ENCODE measurements around the gene DCLK2.

DNA sequence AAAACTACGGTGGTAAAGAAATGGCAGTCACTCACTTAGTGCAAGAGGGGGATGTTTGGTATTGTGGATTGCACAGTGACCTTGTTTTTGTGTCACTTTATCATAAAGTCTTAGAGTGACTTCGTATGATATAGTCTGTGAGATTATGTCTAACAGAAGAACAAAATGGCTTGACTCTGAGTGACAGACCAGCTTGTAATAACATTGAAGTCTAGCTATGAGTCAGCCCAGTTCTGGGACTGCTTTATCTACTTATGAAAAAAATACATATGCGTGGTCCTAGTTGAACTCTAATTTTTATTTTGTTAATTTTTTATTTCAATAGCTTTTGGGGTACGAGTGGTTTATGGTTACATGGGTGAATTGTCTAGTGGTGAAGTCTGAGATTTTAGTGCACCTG is 20.0 kb downstream of the DCLK2 start:
- TF ChIP-seq EZH2 (IDR thresholded peaks at IDR 0.05; ENCODE audit: borderline replicate concordance, insufficient read depth, low read depth, low read length, poor library complexity, severe bottlenecking): no peak
- TF ChIP-seq, protein P1, sequence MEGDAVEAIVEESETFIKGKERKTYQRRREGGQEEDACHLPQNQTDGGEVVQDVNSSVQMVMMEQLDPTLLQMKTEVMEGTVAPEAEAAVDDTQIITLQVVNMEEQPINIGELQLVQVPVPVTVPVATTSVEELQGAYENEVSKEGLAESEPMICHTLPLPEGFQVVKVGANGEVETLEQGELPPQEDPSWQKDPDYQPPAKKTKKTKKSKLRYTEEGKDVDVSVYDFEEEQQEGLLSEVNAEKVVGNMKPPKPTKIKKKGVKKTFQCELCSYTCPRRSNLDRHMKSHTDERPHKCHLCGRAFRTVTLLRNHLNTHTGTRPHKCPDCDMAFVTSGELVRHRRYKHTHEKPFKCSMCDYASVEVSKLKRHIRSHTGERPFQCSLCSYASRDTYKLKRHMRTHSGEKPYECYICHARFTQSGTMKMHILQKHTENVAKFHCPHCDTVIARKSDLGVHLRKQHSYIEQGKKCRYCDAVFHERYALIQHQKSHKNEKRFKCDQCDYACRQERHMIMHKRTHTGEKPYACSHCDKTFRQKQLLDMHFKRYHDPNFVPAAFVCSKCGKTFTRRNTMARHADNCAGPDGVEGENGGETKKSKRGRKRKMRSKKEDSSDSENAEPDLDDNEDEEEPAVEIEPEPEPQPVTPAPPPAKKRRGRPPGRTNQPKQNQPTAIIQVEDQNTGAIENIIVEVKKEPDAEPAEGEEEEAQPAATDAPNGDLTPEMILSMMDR (IDR thresholded peaks at IDR 0.05): no peak
